Fibroblast of lung (primary cell): ENCODE results near the gene CBX6.

Source experiments
- EZH2 ChIP-seq: IDR thresholded peaks from 2 replicates; pipeline ENCODE4 v1.5.1; 2012; ENCODE audit warnings: low read length, control low read depth, mild to moderate bottlenecking; ENCODE audit errors: missing control alignments
- TF ChIP-seq, protein P1 (sequence below), 2 donors: IDR thresholded peaks in 1 of 2; conservative IDR thresholded peaks in 1 of 2; 1 replicate in 1 of 2; 2 replicates in 1 of 2; pipeline ENCODE4 v1.5.1; 2011 to 2012; ENCODE audit warnings: low read length in 2 of 2, control low read depth in 1 of 2, inconsistent platforms in 1 of 2, low read depth in 1 of 2, mild to moderate bottlenecking in 1 of 2

DNA sequence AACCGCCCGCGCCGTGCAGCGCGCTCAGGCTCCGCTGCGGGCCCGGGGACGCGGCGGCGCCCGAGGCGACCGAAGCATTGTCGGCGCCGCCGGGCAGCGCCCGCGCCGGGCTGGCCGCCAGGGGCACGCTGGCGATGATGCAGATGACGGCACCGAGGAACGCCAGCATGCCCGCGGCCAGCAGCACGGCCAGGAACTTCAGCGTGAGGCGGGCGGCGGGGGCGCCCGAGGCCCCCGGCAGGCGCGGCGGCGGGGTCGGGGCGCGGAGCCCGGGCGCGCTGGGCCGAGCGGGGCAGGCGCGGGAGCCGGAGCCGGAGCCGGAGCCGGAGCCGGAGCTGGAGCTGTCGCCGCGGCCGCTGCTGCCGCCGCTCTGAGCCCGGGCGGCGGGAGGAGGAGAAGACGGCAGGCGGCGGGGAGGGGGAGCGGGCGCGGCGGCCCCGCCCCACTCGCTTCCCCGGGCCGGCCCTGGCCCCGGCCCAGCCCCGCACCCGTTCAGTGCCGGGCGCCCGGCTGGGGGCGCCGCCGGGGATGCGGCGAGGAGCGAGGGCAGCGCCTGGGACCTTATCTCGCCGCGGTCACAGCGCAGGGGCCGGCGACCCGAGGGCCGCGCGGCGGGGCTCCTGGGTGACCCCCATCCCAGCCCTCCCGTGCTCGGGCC lies 28.2 kb downstream of the CBX6 start, which contains the start of gene NPTXR:
- TF ChIP-seq, protein P1, sequence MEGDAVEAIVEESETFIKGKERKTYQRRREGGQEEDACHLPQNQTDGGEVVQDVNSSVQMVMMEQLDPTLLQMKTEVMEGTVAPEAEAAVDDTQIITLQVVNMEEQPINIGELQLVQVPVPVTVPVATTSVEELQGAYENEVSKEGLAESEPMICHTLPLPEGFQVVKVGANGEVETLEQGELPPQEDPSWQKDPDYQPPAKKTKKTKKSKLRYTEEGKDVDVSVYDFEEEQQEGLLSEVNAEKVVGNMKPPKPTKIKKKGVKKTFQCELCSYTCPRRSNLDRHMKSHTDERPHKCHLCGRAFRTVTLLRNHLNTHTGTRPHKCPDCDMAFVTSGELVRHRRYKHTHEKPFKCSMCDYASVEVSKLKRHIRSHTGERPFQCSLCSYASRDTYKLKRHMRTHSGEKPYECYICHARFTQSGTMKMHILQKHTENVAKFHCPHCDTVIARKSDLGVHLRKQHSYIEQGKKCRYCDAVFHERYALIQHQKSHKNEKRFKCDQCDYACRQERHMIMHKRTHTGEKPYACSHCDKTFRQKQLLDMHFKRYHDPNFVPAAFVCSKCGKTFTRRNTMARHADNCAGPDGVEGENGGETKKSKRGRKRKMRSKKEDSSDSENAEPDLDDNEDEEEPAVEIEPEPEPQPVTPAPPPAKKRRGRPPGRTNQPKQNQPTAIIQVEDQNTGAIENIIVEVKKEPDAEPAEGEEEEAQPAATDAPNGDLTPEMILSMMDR (conservative IDR thresholded peaks at IDR 0.05 in 1 of 2, IDR thresholded peaks at IDR 0.05 in 1 of 2; ENCODE audit: low read depth in 1 of 2, low read length in 2 of 2) = no peak
- TF ChIP-seq EZH2 = no peak
